ENCODE data around the gene SEC24D.
A peak's percentile ranks its signal among the peaks of the same experiment; 100 is the strongest.

GRCh38 chr4:118751629-118752323 lies 84.2 kb downstream of the SEC24D start:
- TF ChIP-seq CTCF (IDR thresholded peaks at IDR 0.05) (peak in 1 of 12 donors; percentile 8), POLR2A (IDR thresholded peaks at IDR 0.05) (no peak)

All from heart left ventricle (tissue), 13 donors.